K562 (cell line): ENCODE data around the gene ZFHX2. TPM values are rescaled to one million over a fixed set of nuclear protein-coding genes. Genes with fewer than 3 reads are reported as not detected.

Experiments
- ARID1B ChIP-seq: fragments of 450-650 bp; IDR thresholded peaks from 2 replicates; pipeline ENCODE4 v1.6.1; 2016; ENCODE audit warnings: antibody characterized with exemption, mild to moderate bottlenecking, inconsistent platforms
- ATF2 ChIP-seq: sonication (generic); formaldehyde crosslinking; IDR thresholded peaks from 2 replicates; pipeline ENCODE4 v1.8.1; 2022; ENCODE audit warnings: missing genetic modification reagents
- E2F6 ChIP-seq, 2 experiments: IDR thresholded peaks; 2 replicates each; pipeline ENCODE4 v1.6.1; 2011; ENCODE audit warnings: borderline replicate concordance in 1 of 2, control low read depth in 1 of 2, low read depth in 1 of 2, low read length in 1 of 2, mild to moderate bottlenecking in 1 of 2, mixed read lengths in 1 of 2, moderate library complexity in 1 of 2; ENCODE audit not compliant: insufficient read depth in 1 of 2, insufficient read length in 1 of 2, poor library complexity in 1 of 2, severe bottlenecking in 1 of 2; ENCODE audit errors: extremely low read depth in 1 of 2
- ELF1 ChIP-seq: fragments of 200-800 bp; sonication (Bioruptor generic); IDR thresholded peaks from 2 replicates; pipeline ENCODE4 v1.6.1; 2016; ENCODE audit warnings: missing genetic modification characterization, missing compliant biosample characterization
- HDAC1 ChIP-seq, 2 experiments: fragments of 450-650 bp; IDR thresholded peaks; 2 replicates each; pipeline ENCODE4 v1.6.1; 2016 to 2017; ENCODE audit warnings: inconsistent platforms in 1 of 2, mild to moderate bottlenecking in 1 of 2, moderate library complexity in 1 of 2
- HMGN3 ChIP-seq: IDR thresholded peaks from 2 replicates; pipeline ENCODE4 v1.6.1; 2011; ENCODE audit warnings: borderline replicate concordance, low read depth, mild to moderate bottlenecking, mixed read lengths, low read length; ENCODE audit not compliant: insufficient read length; ENCODE audit errors: extremely low read depth
- L3MBTL2 ChIP-seq: fragments of 450-650 bp; IDR thresholded peaks from 2 replicates; pipeline ENCODE4 v1.6.1; 2016; ENCODE audit warnings: mild to moderate bottlenecking, moderate library complexity
- MEIS2 ChIP-seq: fragments of 450-650 bp; IDR thresholded peaks from 2 replicates; pipeline ENCODE4 v1.6.1; 2014; ENCODE audit warnings: mild to moderate bottlenecking; ENCODE audit not compliant: partially characterized antibody
- PHF20 ChIP-seq: fragments of 450-650 bp; IDR thresholded peaks from 2 replicates; pipeline ENCODE4 v1.6.1; 2018; ENCODE audit not compliant: partially characterized antibody
- POLR2AphosphoS2 ChIP-seq: IDR thresholded peaks from 2 replicates; pipeline ENCODE4 v1.6.1; 2012; ENCODE audit warnings: low read length, improper control_type of control experiment
- RUNX1 ChIP-seq: sonication (generic); IDR thresholded peaks from 2 replicates; pipeline ENCODE4 v1.6.1; 2016; ENCODE audit warnings: antibody characterized with exemption, low read depth
- SIN3A ChIP-seq, 2 experiments: fragments of 150-350 bp in 1 of 2; IDR thresholded peaks; 2 replicates each; pipeline ENCODE4 v1.6.1; 2011 to 2016; ENCODE audit warnings: borderline replicate concordance in 2 of 2, low read depth in 2 of 2, low read length in 2 of 2, mild to moderate bottlenecking in 2 of 2, moderate library complexity in 2 of 2; ENCODE audit not compliant: control insufficient read depth in 1 of 2
- SMAD3 ChIP-seq: fragments of 450-650 bp; formaldehyde crosslinking; conservative IDR thresholded peaks from 2 replicates; pipeline ENCODE4 v1.4.0; 2020; ENCODE audit warnings: mild to moderate bottlenecking
- TAF7 ChIP-seq: fragments of 450-650 bp; IDR thresholded peaks from 2 replicates; pipeline ENCODE4 v1.6.1; 2016; ENCODE audit warnings: missing genetic modification characterization, missing compliant biosample characterization
- TCF3 ChIP-seq: sonication (generic); formaldehyde crosslinking; IDR thresholded peaks from 2 replicates; pipeline ENCODE4 v1.4.0; 2020; ENCODE audit warnings: mild to moderate bottlenecking, missing genetic modification reagents
- ZBTB9 ChIP-seq: fragments of 450-650 bp; formaldehyde crosslinking; IDR thresholded peaks from 2 replicates; pipeline ENCODE4 v1.4.0; 2020; ENCODE audit warnings: mild to moderate bottlenecking, moderate library complexity
- ZEB2 ChIP-seq: fragments of 450-650 bp; IDR thresholded peaks from 2 replicates; pipeline ENCODE4 v1.6.1; 2016
- ZNF316 ChIP-seq: fragments of 450-650 bp; IDR thresholded peaks from 2 replicates; pipeline ENCODE4 v1.6.1; 2016
- ZNF586 ChIP-seq: fragments of 450-650 bp; formaldehyde crosslinking; conservative IDR thresholded peaks from 2 replicates; pipeline ENCODE4 v1.4.0; 2020; ENCODE audit warnings: mild to moderate bottlenecking, moderate library complexity
- ZZZ3 ChIP-seq: fragments of 450-650 bp; IDR thresholded peaks from 2 replicates; pipeline ENCODE4 v1.6.1; 2016; ENCODE audit warnings: antibody characterized with exemption, mild to moderate bottlenecking, moderate library complexity
- polyA plus RNA-seq, 8 experiments: library from polyadenylated mRNA; depleted of rRNA in 4 of 8; stranded (reverse) in 5 of 8; unstranded in 3 of 8; fragments of >200 nt; fragmentation: Nextera tagmentation in 2 of 8; fragmentation: Illumina TruSeq in 1 of 8; extraction: Ambion mirVana in 2 of 8; extraction: Trizol in 1 of 8; gene quantifications; 2 replicates each; pipeline versions ENCODE4 v1.2.1 to v1.2.3, GENCODE V29; 2011 to 2014; ENCODE audit warnings: inconsistent platforms in 1 of 8, missing spikeins in 1 of 8
- total RNA-seq, 7 experiments: library from RNA; depleted of rRNA in 6 of 7; stranded (reverse); fragments of >200 nt in 6 of 7; fragmentation: Illumina TruSeq in 2 of 7; extraction: Trizol in 2 of 7; gene quantifications; 2 replicates each; pipeline versions ENCODE4 v1.2.1 to v1.2.3, GENCODE V29; 2011 to 2021; ENCODE audit warnings: low replicate concordance in 1 of 7
- TF ChIP-seq, protein P1 (sequence below): fragments of 250-450 bp; sonication (Bioruptor Pico); IDR thresholded peaks from 2 replicates; pipeline ENCODE4 v1.8.0; 2021; ENCODE audit warnings: moderate library complexity, mild to moderate bottlenecking, inconsistent platforms
- TF ChIP-seq, protein P2 (sequence below): fragments of 450-650 bp; IDR thresholded peaks from 2 replicates; pipeline ENCODE4 v1.6.1; 2016; ENCODE audit warnings: antibody characterized with exemption

ZFHX2 gene
- total and polyA plus RNA-seq, 9 of the 15 experiments (the other 6 are each of a cell fraction or from before 2014, with no cell fraction given): 0.06 to 0.11 (median 0.11) TPM; not detected in 4

DNA sequence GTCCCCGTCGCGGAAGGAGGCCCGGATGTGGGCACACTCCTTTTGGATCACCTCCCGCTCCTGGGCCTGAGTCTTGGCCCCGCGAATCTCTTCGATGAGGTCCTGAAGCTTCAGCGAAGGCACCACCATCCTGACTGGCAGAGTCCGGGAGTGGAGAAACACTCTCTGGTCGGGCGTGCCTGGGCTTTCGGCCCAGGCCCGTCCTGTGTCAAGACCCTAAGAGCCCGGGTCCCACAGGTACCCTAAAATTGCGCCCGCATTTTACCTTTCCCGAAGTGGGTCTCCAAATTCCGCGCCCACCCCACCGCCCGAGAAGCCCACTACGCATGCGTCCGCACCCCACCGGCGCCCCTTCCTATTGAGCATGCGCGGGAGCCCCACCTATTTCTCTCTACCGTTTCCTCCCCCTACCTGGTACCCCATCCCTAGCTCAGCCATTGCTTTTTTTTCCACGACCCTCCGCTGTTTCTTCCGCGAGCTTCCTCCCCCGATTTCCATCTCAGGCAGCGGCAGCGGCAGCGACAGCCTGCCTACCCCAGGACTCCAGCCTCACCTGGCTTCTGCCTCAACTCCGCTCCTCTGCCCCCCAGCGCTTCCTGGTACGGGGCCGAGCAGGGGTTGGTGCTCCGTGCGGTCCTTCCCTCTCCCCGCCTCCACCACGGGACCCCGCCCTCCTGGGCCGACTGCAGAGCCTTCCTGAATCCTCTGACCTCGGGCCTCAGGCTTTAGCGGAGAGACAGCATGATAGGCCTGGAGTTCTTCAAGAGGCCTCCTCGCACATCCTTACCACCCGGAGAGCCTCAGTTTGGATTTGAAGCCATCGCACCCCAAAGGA lies 15.8 kb upstream of the ZFHX2 start, which contains the start of gene AP1G2 (continued):
- TF ChIP-seq TCF3 (CRISPR knock-in tag): no peak
- TF ChIP-seq HMGN3: peak; percentile 47
- no peak for TF ChIP-seq ATF2 (CRISPR knock-in tag)
- peak; percentile 84; the same call in 1 of the 2 replicates for TF ChIP-seq ZEB2
- peak; percentile 83 for TF ChIP-seq MEIS2
- no peak for TF ChIP-seq ZBTB9
- TF ChIP-seq ARID1B: peak; percentile 29; the same call in 1 of the 2 replicates
- TF ChIP-seq, protein P1, sequence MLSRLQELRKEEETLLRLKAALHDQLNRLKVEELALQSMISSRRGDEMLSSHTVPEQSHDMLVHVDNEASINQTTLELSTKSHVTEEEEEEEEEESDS (CRISPR knock-in tag): no peak
- TF ChIP-seq ZZZ3: 0 out of 2 replicates have a peak, but pooled peaks have one; percentile 23
- TF ChIP-seq, protein P2, sequence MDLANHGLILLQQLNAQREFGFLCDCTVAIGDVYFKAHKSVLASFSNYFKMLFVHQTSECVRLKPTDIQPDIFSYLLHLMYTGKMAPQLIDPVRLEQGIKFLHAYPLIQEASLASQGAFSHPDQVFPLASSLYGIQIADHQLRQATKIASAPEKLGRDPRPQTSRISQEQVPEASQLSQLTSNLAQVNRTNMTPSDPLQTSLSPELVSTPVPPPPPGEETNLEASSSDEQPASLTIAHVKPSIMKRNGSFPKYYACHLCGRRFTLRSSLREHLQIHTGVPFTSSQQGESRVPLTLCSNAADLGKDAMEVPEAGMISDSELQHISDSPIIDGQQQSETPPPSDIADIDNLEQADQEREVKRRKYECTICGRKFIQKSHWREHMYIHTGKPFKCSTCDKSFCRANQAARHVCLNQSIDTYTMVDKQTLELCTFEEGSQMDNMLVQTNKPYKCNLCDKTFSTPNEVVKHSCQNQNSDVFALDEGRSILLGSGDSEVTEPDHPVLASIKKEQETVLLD: peak; percentile 96
- TF ChIP-seq PHF20: peak; percentile 68
- TF ChIP-seq RUNX1: no peak
- TF ChIP-seq ELF1: peak; percentile 86
- TF ChIP-seq E2F6 (IDR thresholded peaks at IDR 0.05; ENCODE audit: borderline replicate concordance in 1 of 2, extremely low read depth in 1 of 2, insufficient read depth in 1 of 2, insufficient read length in 1 of 2, low read depth in 1 of 2, low read length in 1 of 2, poor library complexity in 1 of 2, severe bottlenecking in 1 of 2): peak; percentile 11 to 46
- peak; percentile 51; the same call in 1 of the 2 replicates for TF ChIP-seq POLR2AphosphoS2
- no peak for TF ChIP-seq SIN3A (IDR thresholded peaks at IDR 0.05; ENCODE audit: borderline replicate concordance in 2 of 2, control insufficient read depth in 1 of 2, low read depth in 2 of 2, low read length in 2 of 2)
- peak in 1 of 2 experiments; percentile 80; a peak in 2 of 4 replicates for TF ChIP-seq HDAC1 (IDR thresholded peaks at IDR 0.05)
- 0 out of 2 replicates have a peak, but pooled peaks have one; percentile 4 for TF ChIP-seq ZNF316
- no peak for TF ChIP-seq SMAD3 (CRISPR knock-in tag)
- no peak for TF ChIP-seq ZNF586 (CRISPR knock-in tag)
- TF ChIP-seq TAF7 (tag): 0 out of 2 replicates have a peak, but pooled peaks have one; percentile 28
- peak; percentile 77 for TF ChIP-seq L3MBTL2
